ENCODE data around the gene SAFB.

The SAFB gene

GRCh38 chr19:5622465-5623396 lies at the start of gene SAFB, which contains the start of gene SAFB2:
TSS of gene SAFB (plus strand) at chr19:5623083. CDS start at chr19:5623206, 123 bp downstream.
TSS of gene SAFB2 (minus strand) at chr19:5622776. CDS start at chr19:5622715, 61 bp downstream.
- DNase-seq: peak; percentile 99

DNA sequence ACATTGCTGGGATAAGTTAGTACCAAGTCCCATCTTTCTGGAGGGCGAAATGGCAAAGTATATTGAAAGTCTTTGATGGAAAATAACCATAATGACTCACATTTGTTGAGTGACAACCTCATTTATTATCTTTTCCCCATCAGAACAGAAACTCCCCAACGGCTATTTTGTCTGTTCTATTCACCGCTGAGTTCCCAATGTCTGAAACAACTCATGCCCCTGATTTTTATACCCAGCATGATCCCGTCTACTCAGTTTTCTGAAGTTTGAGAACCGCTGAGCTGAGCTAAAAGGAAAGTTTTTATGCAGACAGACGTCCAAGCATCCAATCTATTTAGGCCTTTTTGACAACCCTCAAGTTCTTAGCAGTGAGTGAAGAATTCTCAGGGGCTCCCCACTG lies 47.3 kb upstream of the SAFB start:
- no peak for DNase-seq

GRCh38 chr19:5578097-5578846 lies 44.6 kb upstream of the SAFB start:
- peak; percentile 78 to 82 for DNase-seq

DNA sequence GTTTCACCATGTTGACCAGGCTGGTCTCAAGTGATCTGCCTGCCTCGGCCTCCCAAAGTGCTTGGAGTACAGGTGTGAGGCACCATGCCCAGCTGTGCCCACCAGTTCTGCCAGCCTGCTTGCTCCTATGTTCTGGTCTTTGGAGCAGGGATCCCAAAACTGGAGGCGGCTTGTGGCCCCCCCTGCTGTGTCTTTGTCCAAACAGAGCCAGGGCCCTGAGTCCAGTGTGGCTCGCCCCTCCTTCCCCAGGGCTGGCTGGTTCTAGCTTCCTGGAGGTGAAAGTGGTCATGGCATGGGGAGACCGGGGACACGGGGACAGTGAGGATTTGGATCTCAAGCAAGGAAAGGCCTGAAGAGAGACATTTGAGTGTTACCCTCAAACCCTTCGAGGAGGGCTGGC lies 43.6 kb upstream of the SAFB start:
- no peak for DNase-seq

GRCh38 chr19:5579697-5580096 lies 43.2 kb upstream of the SAFB start:
- DNase-seq: no peak

- no peak for DNase-seq
These were observed 42.7 kb upstream of the SAFB start for GRCh38 chr19:5580161-5580571.

GRCh38 chr19:5585461-5586299 lies 37.2 kb upstream of the SAFB start:
- peak; percentile 50 to 54 for DNase-seq

DNA sequence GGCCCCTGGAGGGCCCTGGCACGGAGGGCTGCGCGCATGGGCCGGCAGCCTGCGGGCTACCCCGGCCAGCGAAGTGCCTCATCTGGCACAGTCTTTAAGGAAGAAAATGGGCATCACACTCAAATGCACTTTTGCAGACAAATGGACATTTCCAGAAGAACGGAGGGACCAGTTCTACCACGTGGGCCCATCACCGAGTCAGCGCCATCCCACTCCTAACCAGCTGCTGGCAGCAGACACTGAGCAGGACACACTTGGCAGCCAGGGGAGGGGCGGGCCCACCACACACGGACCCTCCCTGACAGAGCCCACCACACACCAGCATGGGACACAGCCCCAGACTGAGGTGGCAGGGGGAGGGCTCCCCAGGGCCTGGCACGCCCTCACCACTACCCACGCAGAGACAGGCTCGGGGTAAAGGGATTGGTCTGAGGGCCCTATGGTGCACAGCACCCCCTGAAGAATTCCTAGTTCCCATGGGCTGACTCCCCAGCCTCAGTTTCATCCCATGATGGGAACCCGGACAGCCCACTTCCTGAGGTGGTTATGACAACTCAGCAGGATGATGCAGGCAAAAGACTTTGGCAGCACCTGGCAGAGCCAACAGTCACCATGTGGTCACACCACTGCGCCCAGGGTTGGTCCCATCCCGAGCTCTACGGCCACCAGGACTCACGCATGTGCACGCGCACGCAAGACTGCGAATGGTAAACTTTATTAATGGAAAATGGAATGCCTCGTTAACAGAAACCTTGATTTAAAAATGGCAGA lies 36.4 kb upstream of the SAFB start:
- DNase-seq: no peak

GRCh38 chr19:5587071-5587455 lies 35.8 kb upstream of the SAFB start:
- no peak for DNase-seq

GRCh38 chr19:5587661-5588060 lies 35.2 kb upstream of the SAFB start:
- no peak for DNase-seq

DNA sequence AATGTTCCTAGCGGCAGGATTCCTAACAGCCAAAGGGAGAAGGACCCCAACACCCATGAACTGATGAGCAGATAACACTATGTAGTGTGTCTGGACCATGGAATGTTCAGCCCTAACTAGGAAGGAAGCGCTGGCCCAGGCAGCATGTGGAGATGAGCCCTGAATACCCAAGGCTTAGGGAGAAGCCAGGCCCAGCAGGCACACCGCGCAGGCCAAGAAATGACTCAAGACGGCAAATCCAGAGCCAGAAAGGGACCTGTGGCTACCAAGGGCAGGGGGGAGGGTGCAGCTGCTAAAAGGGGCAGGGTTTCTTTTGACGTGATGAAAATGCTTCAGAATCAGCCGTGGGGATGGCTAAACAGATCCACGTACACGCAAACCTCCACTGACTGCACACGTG lies 34.4 kb upstream of the SAFB start:
- no peak for DNase-seq

DNA sequence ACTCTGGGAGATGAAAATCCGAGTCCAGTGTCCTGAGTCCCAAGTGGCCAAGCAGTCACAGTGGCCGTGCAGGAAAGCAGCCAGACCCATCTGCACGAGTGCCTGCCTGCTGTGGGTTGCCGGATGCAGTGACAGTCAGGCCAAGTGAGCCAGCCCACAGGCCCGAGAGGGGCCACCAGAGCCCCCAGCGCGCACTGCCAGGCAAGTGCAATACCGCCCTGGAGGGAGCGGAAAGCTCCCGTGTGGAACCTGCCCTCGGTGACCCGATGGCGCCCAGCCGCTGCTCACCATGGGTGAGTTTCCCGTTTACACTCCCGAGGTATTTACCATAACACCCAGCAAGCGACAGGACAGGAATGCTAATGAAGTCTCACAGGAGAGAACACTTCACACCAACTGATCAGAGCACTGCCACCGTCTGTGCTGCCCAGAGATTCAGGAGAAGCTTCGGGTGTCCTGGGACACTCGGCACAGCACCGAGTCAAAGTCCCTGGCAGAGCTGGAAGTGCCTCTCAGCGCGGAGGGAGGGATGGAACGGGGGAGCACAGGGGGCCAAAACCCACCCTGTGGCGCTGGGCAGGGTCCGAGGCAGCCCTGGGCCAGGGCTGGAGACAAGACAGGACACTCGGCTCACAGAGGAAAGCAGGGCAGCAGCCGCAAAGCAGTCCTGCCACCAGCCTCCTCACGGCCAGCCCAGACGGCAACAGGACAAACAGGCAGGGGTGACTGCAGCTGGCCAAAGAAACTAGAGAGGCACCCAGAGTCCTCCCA lies 33.8 kb upstream of the SAFB start:
- DNase-seq: no peak

DNA sequence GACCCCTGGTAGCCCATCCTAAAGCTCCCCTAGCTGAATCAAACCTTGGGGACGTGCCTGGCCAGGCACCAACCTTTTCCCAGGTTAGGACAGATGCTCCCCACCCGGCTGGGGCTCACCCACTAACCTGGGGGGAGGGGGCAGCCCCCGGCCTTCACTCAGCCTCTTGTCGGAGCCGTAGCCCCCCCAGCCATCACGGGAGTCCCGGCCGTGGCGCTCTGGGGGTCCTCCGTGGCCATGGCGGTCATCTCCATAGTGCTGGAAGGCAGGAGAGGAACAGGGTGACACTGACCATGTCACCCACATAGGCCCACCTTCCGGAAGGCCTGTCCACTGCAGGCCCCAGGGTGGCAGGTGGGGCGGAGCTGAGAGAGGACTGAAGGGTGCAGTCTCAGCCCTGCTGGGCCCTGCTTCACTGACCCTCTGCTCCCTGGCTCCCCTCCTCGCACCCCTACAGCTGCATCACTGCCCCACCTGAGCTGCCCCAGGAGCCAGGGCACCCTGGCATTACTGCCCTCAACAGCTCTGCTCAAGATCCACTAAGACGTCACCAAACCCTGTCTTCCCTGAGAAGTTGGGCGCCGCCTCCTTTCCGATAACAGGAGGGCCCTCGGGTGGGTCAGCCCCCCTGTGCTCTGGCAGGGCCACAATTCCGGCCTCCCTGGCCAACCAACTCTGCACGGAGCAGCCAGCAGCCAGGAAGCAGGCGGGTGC lies 32.6 kb upstream of the SAFB start:
- DNase-seq: no peak

GRCh38 chr19:5590865-5591154 lies 32.1 kb upstream of the SAFB start:
- no peak for DNase-seq

GRCh38 chr19:5591476-5591875 lies 31.4 kb upstream of the SAFB start:
- no peak for DNase-seq

- DNase-seq: no peak
These were observed 30.1 kb upstream of the SAFB start for GRCh38 chr19:5592531-5593342.

- DNase-seq: no peak
These were observed 29.3 kb upstream of the SAFB start for GRCh38 chr19:5593343-5594255.

DNA sequence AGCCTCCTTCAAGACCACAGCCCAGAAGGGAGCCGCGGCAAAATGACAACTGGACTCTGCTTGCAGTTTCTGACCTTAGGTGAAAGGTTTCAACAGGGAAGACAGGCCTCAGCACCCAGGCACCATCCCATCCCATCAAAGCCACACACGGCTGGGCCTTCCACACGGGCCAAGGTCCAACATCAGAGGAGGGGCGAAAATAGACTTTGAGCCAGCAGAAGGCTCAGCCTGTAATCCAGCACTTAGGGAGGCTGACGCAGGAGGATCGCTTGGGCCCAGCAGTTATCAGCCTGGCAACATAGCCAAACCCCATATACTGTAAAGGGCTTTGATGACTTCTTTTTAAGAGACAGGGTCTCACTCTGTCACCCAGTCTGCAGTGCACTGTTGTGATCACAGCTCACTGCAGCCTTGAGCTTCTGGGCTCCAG lies 28.3 kb upstream of the SAFB start:
- no peak for DNase-seq

DNA sequence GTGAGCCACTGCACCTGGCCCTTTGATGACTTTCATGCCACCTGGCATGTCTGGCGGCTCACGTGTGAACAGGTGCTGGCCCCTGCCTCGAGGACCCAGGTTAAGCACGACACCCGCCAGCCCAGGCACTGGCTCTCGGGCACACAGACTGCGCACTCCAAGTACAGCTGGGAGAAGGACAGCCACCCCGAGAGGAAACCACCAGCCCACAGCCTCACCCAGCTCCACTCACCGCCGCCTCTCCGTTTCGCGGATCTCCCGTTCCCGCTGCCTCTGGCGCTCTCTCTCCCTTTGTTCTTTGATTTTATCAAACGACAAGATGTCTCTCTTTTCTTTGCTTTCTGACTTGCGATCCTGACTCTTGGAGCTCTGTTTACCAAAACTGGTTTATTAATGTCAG lies 27.8 kb upstream of the SAFB start:
- no peak for DNase-seq
